Hippocampal formation (tissue), 2 donors: ENCODE results near the gene AMBRA1.

ENCODE experiments used
- DNase-seq, 2 donors: peaks; one replicate each; lab custom pipeline; 2025; lab: John Stamatoyannopoulos, UW

AMBRA1 gene

DNA sequence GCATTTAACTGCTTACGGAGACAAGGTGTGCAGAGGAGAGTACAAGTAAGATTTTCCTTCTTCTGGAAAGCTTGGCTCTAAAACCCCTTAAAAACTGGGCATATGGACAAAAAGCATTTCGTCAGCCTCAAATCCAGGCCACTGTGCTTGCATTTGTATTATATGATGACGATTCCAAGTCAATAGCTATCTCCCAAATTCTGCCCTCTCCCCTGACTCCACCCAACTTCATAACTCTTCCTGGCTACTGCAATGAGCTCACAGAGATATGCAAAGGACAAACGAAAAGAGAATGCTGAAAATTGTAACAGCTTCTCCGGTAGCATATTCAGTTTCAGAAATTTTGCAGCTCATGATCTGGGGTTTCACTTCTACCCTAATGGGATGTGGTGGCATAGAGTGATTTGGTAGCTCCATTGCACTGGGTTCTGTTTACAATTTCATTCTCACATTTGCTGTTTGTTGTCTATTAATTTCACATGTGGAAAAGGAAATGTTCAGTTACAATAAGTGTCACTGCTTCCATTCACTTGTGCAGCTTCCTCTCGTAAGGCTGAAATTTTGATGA lies 156.6 kb downstream of the AMBRA1 start:
- DNase-seq = no peak

DNA sequence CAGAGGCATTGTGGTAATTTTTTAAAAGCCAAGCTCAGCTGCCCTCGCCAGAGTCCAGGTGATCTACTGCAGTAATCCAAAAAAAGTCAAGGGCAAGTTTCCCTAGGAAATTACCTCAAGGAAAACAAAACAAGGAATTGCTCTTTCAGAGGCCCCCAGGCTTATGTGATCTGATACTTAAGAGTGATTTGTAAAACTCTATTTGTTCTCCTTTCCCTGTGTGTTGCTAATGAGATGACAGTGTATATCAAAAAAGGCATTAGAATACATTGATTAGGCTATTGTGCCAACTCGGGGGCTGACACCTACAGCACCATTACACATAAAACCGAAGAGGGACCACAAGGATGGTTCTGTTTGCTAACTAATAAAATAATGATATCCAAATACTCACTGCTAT lies 157.7 kb downstream of the AMBRA1 start:
- DNase-seq = no peak

GRCh38 chr11:46435679-46436078 lies 158.1 kb downstream of the AMBRA1 start:
- DNase-seq = no peak

GRCh38 chr11:46431211-46431610 lies 162.6 kb downstream of the AMBRA1 start:
- DNase-seq = no peak

DNA sequence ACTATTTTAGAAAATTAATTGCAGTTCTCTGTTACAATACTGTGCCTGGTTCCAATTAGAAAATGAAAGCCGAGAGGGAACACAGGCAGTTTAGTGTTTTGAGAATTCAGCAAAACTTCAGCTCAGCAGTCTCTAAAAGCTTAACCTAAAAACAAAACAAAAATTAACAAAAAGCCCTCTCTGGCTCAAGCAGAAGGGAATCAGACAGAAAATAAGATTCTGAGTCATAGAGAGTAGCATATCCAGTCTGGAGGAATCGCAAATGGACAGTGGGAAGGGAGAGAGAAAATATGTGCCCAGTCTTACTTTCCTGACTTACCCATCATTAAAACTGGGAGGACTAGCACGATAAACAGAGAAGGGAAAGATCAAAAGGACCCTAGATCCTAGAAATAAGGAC lies 164.1 kb downstream of the AMBRA1 start:
- DNase-seq = no peak

GRCh38 chr11:46427364-46427763 lies 166.5 kb downstream of the AMBRA1 start:
- no peak for DNase-seq

DNA sequence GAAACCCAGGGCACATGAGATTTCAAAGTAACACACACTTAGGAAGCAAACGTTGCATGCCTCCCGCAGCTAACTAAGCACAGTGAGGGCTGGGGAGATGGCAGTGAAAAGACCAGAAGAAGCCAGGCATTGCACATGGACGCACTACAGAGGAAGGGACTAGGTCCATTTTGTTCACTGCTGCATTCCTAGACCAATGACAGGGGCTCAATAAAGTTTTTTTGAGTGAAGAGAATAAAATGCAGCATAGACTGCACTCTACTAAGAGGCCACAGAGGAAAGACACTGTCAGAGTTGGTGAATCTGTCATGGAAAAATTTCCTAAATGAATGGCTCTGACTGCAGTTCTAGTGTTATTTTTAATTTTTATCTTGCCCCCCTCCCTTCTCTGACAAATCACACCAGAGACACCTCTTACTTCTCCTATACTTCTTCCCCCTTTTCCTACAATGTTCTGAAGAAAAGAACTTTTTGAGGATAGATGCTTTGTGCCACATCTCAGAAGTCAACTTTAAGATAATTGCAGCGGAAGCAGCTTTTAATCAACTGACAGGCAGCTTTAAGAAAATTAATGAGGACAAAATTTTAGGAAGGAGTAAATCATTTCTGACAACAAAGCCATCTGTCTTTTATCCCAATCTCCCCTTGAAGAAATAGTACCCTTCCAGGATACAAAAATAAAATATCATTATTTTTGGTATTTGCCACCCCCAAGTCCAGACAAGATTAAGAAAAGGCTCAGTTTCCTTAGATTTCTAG lies 167.4 kb downstream of the AMBRA1 start:
- no peak for DNase-seq

DNA sequence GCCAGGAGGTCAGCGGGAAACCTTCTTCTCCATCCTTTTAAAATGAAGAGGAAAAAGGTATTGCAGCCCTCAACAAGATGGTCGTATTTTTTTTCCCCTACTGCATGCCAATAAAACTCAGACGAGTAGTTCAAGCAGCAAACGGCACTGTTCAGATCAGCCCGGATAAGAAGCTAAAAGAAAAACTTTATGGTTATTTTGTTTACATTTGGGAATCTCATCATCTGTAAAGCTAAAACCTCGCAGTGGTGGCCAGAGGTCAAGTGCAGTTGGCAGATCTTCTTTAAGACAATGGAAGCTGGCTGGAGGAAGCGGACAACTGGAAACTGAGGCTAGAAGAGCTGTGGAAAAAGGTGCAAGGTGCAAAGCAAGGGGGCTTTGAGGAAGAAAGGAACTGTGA lies 171.2 kb downstream of the AMBRA1 start:
- DNase-seq = no peak

DNA sequence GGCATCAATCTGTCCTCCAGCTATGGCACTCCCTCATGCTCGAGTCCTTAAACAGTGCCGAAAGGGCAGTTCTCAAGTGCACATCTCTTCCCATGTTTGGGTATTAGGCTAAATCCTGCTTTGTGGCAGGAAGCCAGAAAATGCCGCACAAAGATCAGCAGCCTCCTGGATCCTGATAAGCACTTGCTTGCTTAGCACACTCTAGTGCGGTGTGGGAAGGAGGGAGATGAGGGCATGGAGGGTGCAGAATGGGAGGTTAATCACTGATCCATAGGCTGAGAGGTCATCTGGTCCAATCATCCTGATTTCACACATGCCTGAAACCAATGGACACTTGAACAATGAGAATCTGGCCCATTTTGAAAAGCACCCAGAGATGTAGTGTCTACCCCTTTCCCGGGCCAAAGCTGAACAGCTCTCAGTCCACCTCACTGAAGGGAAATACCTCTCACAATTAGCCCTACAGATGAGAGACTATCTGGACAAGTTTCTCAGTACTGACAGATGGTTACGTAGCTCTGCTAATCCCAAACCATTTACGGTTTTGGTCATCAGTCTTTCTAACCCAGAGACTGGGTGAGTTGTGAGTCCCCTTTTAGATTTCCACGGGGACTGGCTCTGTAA lies 172.5 kb downstream of the AMBRA1 start:
- no peak for DNase-seq

DNA sequence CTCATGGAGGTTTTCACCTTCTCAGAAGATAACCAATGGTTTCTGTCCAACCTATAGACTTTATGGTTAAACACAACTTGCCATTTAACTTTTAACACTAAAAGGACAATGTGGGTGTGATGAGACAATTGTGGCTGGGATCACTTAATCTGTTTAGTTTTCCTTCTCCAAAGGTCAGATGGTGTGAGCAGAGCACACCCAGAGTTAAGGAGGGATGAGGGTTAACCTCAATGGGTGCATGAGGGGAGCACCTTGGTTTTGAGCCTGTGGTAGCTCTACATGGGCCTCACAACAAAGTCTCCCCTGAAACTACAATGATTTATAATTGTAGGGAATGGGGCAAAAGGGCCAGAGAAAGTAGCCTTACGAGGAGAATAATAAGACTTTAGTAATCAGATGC lies 173.3 kb downstream of the AMBRA1 start:
- DNase-seq = no peak

- DNase-seq = no peak
Measured at GRCh38 chr11:46418751-46419150, 175.1 kb downstream of the AMBRA1 start.

- DNase-seq = no peak
Measured at GRCh38 chr11:46417711-46418110, 176.1 kb downstream of the AMBRA1 start.

- no peak for DNase-seq
Measured at GRCh38 chr11:46414879-46415278, 178.9 kb downstream of the AMBRA1 start.

- no peak for DNase-seq
Measured at GRCh38 chr11:46414466-46414796, 179.4 kb downstream of the AMBRA1 start.

GRCh38 chr11:46413760-46414465 lies 179.9 kb downstream of the AMBRA1 start:
- DNase-seq = no peak

- DNase-seq = no peak
Measured at GRCh38 chr11:46410021-46410420, 183.8 kb downstream of the AMBRA1 start.

DNA sequence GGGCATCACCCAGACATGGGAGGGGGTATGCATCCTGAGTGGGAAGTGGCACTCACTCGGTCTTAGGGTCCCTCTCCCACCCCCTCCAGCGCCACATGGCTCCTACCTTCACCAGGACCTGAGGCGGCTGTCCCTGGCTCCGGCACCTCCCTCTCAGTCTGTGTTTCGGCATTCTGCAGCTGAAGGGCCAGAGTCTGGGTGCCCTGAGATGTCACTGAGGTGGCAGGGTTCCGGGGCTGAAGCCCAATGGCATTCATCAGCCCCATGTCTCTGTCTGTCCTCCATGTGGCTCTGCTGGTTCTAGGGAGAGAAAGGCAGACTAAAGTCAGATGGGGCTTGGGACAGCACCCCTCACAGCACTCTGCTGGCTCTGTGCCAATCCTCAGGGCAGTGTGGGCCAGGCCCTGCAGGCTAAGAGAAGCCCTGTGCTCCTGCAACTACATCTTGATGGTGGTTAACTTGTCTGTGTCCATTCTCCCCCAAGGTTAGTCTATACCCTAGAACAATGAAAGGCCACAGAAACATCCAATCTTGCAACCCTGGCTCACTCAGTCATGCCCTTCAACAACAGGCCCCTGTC lies 185.3 kb downstream of the AMBRA1 start:
- no peak for DNase-seq

DNA sequence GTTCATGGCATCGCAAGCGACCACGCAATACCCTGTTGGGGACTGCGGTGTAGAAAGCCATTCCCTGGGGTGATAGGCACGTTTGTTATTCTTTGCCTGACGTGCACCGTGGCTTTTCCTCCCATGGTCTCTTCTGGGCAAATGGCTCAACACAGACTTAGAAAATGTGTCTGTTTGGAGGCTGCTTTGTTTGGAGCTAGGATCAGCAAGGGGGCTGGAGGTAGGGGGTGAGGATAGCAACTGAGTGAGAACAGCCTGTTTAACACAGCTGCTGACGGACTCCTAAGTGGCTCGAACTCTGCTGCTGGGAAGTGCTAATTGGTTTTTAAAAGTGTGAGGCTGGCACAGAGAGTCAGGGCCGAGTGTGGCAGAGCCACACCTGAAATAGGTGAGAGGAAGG lies 186.2 kb downstream of the AMBRA1 start:
- no peak for DNase-seq

DNA sequence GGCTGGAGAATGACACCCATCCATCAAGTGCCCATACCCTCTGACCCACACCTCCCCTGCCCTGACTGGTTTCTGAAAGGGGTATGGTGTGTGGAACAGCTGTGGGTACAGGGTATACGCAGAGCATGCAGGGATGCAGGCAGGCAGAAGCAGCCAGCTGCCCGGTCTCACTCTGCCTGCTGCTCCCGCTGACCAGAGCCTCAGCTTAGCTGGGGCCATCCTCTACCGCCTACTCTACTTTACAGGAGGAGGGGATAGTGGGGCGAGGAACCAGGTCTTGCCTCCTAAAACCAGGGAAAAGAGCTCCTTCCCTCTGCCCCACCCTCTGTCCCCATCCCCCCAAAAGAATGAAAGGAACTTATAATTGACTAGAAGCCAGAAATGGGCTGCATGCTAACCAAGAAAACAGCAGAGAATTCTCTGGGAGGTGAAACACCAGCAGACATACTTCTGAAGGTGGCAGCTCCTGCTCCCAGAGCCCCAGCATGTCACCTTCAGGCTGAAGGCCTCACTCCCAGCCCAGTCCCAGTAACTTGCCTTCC lies 189.3 kb downstream of the AMBRA1 start:
- no peak for DNase-seq

- no peak for DNase-seq
Measured at GRCh38 chr11:46402957-46403902, 190.6 kb downstream of the AMBRA1 start.

GRCh38 chr11:46397526-46397925 lies 196.3 kb downstream of the AMBRA1 start:
- DNase-seq = no peak
